H1 (cell line): ENCODE data around the gene NEK9. TPM values are rescaled to one million over a fixed set of nuclear protein-coding genes. Genes with fewer than 3 reads are reported as not detected.

Experiments
- CTCF ChIA-PET: fragments of 300-600 bp; sonication (Branson Sonifier 250); formaldehyde crosslinking; loops from one replicate; lab custom pipeline; 2021; ENCODE audit not compliant: partially characterized antibody; lab: Charles Lee
- POLR2A ChIA-PET: fragments of 300-600 bp; sonication (Branson Sonifier 250); formaldehyde crosslinking; loops from one replicate; lab custom pipeline; 2021; ENCODE audit warnings: inconsistent platforms; ENCODE audit not compliant: partially characterized antibody; lab: Charles Lee
- DNase-seq, 2 experiments: peaks; one replicate each; pipeline versions ENCODE4 v3.0.0 to v3.0.0-alpha.2; 2010 to 2022; ENCODE audit warnings: low spot score in 2 of 2, low read depth in 1 of 2, mixed read lengths in 1 of 2
- FAIRE-seq: peaks from 2 replicates; lab custom pipeline; 2011; peaks lifted over from hg19 to GRCh38; lab: Jason Lieb, UNC
- H2AFZ ChIP-seq: 2 replicates; pipeline ENCODE4 v1.8.1; 2012; ENCODE audit warnings: low read length, inconsistent platforms
- H2AK5ac ChIP-seq: 2 replicates; pipeline ENCODE4 v1.6.1; 2013; ENCODE audit warnings: low read depth, low read length
- H2BK120ac ChIP-seq: replicated peaks from 2 replicates; pipeline ENCODE3; 2013; ENCODE audit warnings: low read depth, low read length, inconsistent platforms
- H2BK12ac ChIP-seq: 2 replicates; pipeline ENCODE4 v1.6.1; 2013; ENCODE audit warnings: low read depth, low read length
- H2BK15ac ChIP-seq: 2 replicates; pipeline ENCODE4 v1.6.1; 2013; ENCODE audit warnings: low read length
- H2BK20ac ChIP-seq: 2 replicates; pipeline ENCODE4 v1.6.1; 2013; ENCODE audit warnings: low read length
- H2BK5ac ChIP-seq: 2 replicates; pipeline ENCODE4 v1.6.1; 2013; ENCODE audit warnings: low read depth, low read length
- H3K14ac ChIP-seq: 2 replicates; pipeline ENCODE4 v1.6.1; 2013; ENCODE audit warnings: inconsistent platforms; ENCODE audit not compliant: insufficient read length
- H3K18ac ChIP-seq: 2 replicates; pipeline ENCODE4 v1.6.1; 2013; ENCODE audit warnings: low read length; ENCODE audit errors: extremely low read depth
- H3K23ac ChIP-seq: 2 replicates; pipeline ENCODE4 v1.6.1; 2013; ENCODE audit warnings: inconsistent platforms; ENCODE audit not compliant: insufficient read length
- H3K23me2 ChIP-seq: 2 replicates; pipeline ENCODE4 v1.6.1; 2013; ENCODE audit warnings: low read depth, low read length
- H3K27ac ChIP-seq: 2 replicates; pipeline ENCODE4 v1.6.1; 2011; ENCODE audit warnings: low read depth, low read length, inconsistent platforms
- H3K27me3 ChIP-seq, 4 experiments: replicated peaks in 1 of 4; 1 replicate in 1 of 4; 2 replicates in 3 of 4; pipeline versions ENCODE4 v1.6.1 to v1.8.1; 2011 to 2013; ENCODE audit warnings: low read length in 3 of 4, mild to moderate bottlenecking in 3 of 4, inconsistent platforms in 2 of 4, mixed read lengths in 2 of 4, moderate library complexity in 1 of 4; ENCODE audit not compliant: control insufficient read depth in 3 of 4, insufficient read depth in 3 of 4; ENCODE audit errors: extremely low read depth in 1 of 4
- H3K36me3 ChIP-seq, 4 experiments: 2 replicates each; pipeline versions ENCODE4 v1.6.1 to v1.8.1; 2011 to 2013; ENCODE audit warnings: mild to moderate bottlenecking in 4 of 4, low read length in 3 of 4, moderate library complexity in 2 of 4, control low read depth in 1 of 4, inconsistent platforms in 1 of 4; ENCODE audit not compliant: insufficient read depth in 4 of 4, control insufficient read depth in 2 of 4
- H3K4ac ChIP-seq: replicated peaks from 2 replicates; pipeline ENCODE3; 2013; ENCODE audit warnings: low read length, low read depth, mixed read lengths, inconsistent platforms; ENCODE audit not compliant: insufficient read length
- H3K4me1 ChIP-seq, 4 experiments: replicated peaks in 1 of 4; 1 replicate in 1 of 4; 2 replicates in 3 of 4; pipeline versions ENCODE4 v1.6.1 to v1.8.1; 2011 to 2013; ENCODE audit warnings: low read length in 3 of 4, inconsistent platforms in 2 of 4, mixed read lengths in 1 of 4; ENCODE audit not compliant: insufficient read depth in 4 of 4, control insufficient read depth in 3 of 4
- H3K4me2 ChIP-seq, 2 experiments: 2 replicates each; pipeline versions ENCODE4 v1.6.1 to v1.8.1; 2011 to 2013; ENCODE audit warnings: low read depth in 2 of 2, low read length in 2 of 2, control low read depth in 1 of 2, inconsistent platforms in 1 of 2, mild to moderate bottlenecking in 1 of 2; ENCODE audit not compliant: insufficient read depth in 1 of 2
- H3K4me3 ChIP-seq, 4 experiments: fragments of 200-600, 300-600 bp in 1 of 4; sonication (generic), shearing (Covaris generic), sonication (Bioruptor Twin) in 1 of 4; 2 replicates each; pipeline versions ENCODE4 v1.5.1 to v1.8.1; 2011 to 2016; ENCODE audit warnings: low read length in 4 of 4, low read depth in 3 of 4, control low read depth in 2 of 4, inconsistent platforms in 2 of 4, mild to moderate bottlenecking in 2 of 4, mixed read lengths in 1 of 4, moderate library complexity in 1 of 4; ENCODE audit not compliant: insufficient read depth in 2 of 4; ENCODE audit errors: extremely low read depth in 1 of 4
- H3K56ac ChIP-seq: replicated peaks from 2 replicates; pipeline ENCODE3; 2013; ENCODE audit warnings: low read depth, mild to moderate bottlenecking, mixed read lengths, low read length, inconsistent platforms; ENCODE audit not compliant: insufficient read length
- H3K79me1 ChIP-seq: 2 replicates; pipeline ENCODE4 v1.6.1; 2013; ENCODE audit warnings: low read depth, low read length, control low read depth
- H3K79me2 ChIP-seq, 2 experiments: 2 replicates each; pipeline versions ENCODE4 v1.6.1 to v1.8.1; 2012 to 2013; ENCODE audit warnings: low read length in 2 of 2, mild to moderate bottlenecking in 2 of 2, inconsistent platforms in 1 of 2; ENCODE audit not compliant: insufficient read depth in 2 of 2, control insufficient read depth in 1 of 2
- H3K9ac ChIP-seq, 4 experiments: replicated peaks in 1 of 4; 1 replicate in 1 of 4; 2 replicates in 3 of 4; pipeline versions ENCODE4 v1.6.1 to v1.8.1; 2011 to 2013; ENCODE audit warnings: low read depth in 3 of 4, low read length in 3 of 4, control low read depth in 2 of 4, mild to moderate bottlenecking in 2 of 4, moderate library complexity in 2 of 4, inconsistent platforms in 1 of 4; ENCODE audit errors: extremely low read depth in 1 of 4
- H3K9me3 ChIP-seq, 2 experiments: 2 replicates each; pipeline versions ENCODE4 v1.6.1 to v1.8.1; 2012 to 2013; ENCODE audit warnings: mild to moderate bottlenecking in 2 of 2, moderate library complexity in 2 of 2, control low read depth in 1 of 2, inconsistent platforms in 1 of 2, low read depth in 1 of 2, low read length in 1 of 2, mixed read lengths in 1 of 2; ENCODE audit not compliant: insufficient read depth in 2 of 2
- H4K20me1 ChIP-seq, 2 experiments: replicated peaks in 1 of 2; 2 replicates each; pipeline versions ENCODE3 to v1.8.1; 2011 to 2013; ENCODE audit warnings: inconsistent platforms in 2 of 2, low read length in 2 of 2, mild to moderate bottlenecking in 1 of 2; ENCODE audit not compliant: insufficient read depth in 2 of 2, control insufficient read depth in 1 of 2
- H4K5ac ChIP-seq: 2 replicates; pipeline ENCODE4 v1.6.1; 2013; ENCODE audit warnings: low read length, low read depth, mixed read lengths, inconsistent platforms; ENCODE audit not compliant: insufficient read length
- H4K8ac ChIP-seq: 2 replicates; pipeline ENCODE4 v1.8.0; 2013; ENCODE audit warnings: mild to moderate bottlenecking, moderate library complexity, low read length, inconsistent platforms; ENCODE audit not compliant: insufficient read depth; ENCODE audit errors: extremely low read depth
- H4K91ac ChIP-seq: replicated peaks from 2 replicates; pipeline ENCODE3; 2013; ENCODE audit warnings: low read length, mixed read lengths, inconsistent platforms; ENCODE audit not compliant: insufficient read length
- ATF2 ChIP-seq: IDR thresholded peaks from 2 replicates; pipeline ENCODE4 v1.6.1; 2012; ENCODE audit warnings: low read length, inconsistent platforms
- CBX8 ChIP-seq: fragments of 300-800, 300-1000 bp; sonication (generic); IDR thresholded peaks from 2 replicates; pipeline ENCODE4 v1.7.1; 2016; ENCODE audit warnings: low read depth, low read length, borderline replicate concordance
- FOSL1 ChIP-seq: IDR thresholded peaks from 2 replicates; pipeline ENCODE4 v1.6.1; 2011; ENCODE audit warnings: mild to moderate bottlenecking, low read depth, low read length, moderate library complexity; ENCODE audit not compliant: insufficient read depth
- RXRA ChIP-seq: IDR thresholded peaks from 2 replicates; pipeline ENCODE4 v1.6.1; 2011; ENCODE audit warnings: low read depth, mild to moderate bottlenecking, low read length, moderate library complexity; ENCODE audit not compliant: insufficient read depth
- SIX5 ChIP-seq: IDR thresholded peaks from 2 replicates; pipeline ENCODE4 v1.6.1; 2011; ENCODE audit warnings: mild to moderate bottlenecking, low read depth, low read length
- TAF1 ChIP-seq: IDR thresholded peaks from 2 replicates; pipeline ENCODE4 v1.6.1; 2011; ENCODE audit warnings: mild to moderate bottlenecking, low read depth, low read length
- YY1 ChIP-seq: IDR thresholded peaks from 2 replicates; pipeline ENCODE4 v1.6.1; 2011; ENCODE audit warnings: low read depth, mild to moderate bottlenecking, low read length
- WGBS, 2 experiments: shearing (Covaris generic) in 1 of 2; methylation state at CpG; one replicate each; pipeline versions ENCODE4 v1.1.6 to v1.1.7; 2013 to 2015; ENCODE audit warnings: low lambda C conversion rate in 2 of 2, mixed read lengths in 2 of 2, inconsistent platforms in 1 of 2, low coverage in 1 of 2, missing lambda C conversion rate in 1 of 2; ENCODE audit not compliant: insufficient replicate concordance in 2 of 2, insufficient coverage in 1 of 2, insufficient read length in 1 of 2; ENCODE audit errors: extremely low coverage in 1 of 2, missing lambda C conversion rate in 1 of 2; 5-methylcytosine and 5-hydroxymethylcytosine counted together
- polyA plus RNA-seq, 7 experiments: library from polyadenylated mRNA; depleted of rRNA in 3 of 7; stranded (reverse) in 5 of 7; unstranded in 2 of 7; fragments of >200 nt in 5 of 7; fragments of 200-250 nt in 2 of 7; gene quantifications; 1 replicate in 5 of 7; 2 replicates in 1 of 7; 4 replicates in 1 of 7; pipeline versions ENCODE4 v1.2.1 to v1.2.3, GENCODE V29; 2011 to 2013; ENCODE audit warnings: missing spikeins in 2 of 7, mixed read lengths in 2 of 7
- total RNA-seq: library from RNA; stranded (reverse); fragmentation: NEBNext Ultra II Directional; extraction: Animal tissue kit (Norgen Biotek cat#: 25700); gene quantifications from 2 replicates; pipeline ENCODE4 v1.2.1, GENCODE V29; 2021

NEK9 gene
- total and polyA plus RNA-seq, 2 of the 8 experiments (the other 6 are each of a cell fraction or from before 2014, with no cell fraction given), result 16.0 to 43.6 TPM

GRCh38 chr14:75120541-75121291 is 6.1 kb downstream of the NEK9 start:
- H3K79me2 ChIP-seq, result peaks cover 0 to 4% of the 10 kb centered on the region in 2 experiments; a peak in 2 of 4 replicates
- no peak overlapping the region for H3K4me2 ChIP-seq
- H3K36me3 ChIP-seq, result peaks cover 8 to 24% (median 15%) of the 10 kb centered on the region in 4 experiments
- no peak for TF ChIP-seq YY1
- no peak for TF ChIP-seq RXRA
- TF ChIP-seq FOSL1, result no peak
- no peak for TF ChIP-seq ATF2
- no peak for TF ChIP-seq SIX5
- TF ChIP-seq TAF1, result no peak
- no peak for TF ChIP-seq CBX8
- TF ChIP-seq, all 59 proteins: peak for 0
- H3K18ac ChIP-seq, result no peak overlapping the region
- H3K23ac ChIP-seq, result no peak overlapping the region
- ChIA-PET POLR2A (interaction anchor here (1.0 kb wide), 1 partner anchor 13 kb away, joined by 3 read pairs; no protein-coding TSS in a partner anchor), CTCF (interaction anchor here (0.8 to 0.9 kb wide), 3 partner anchors 17 to 1201 kb away, joined by 3 to 4 read pairs (median 3); no protein-coding TSS in a partner anchor)
- no peaks in the 10 kb centered on the region for H4K20me1 ChIP-seq
- H4K8ac ChIP-seq, result no peak overlapping the region
- no peak overlapping the region for H3K27ac ChIP-seq
- 89% methylated on average over 3 of the region's 3 CpGs; no CpG with 5 or more reads in 1 of the 2 experiments for WGBS, 2 experiments
- H2BK120ac ChIP-seq, result no peak overlapping the region
- no peaks in the 10 kb centered on the region for H3K27me3 ChIP-seq
- no peaks in the 10 kb centered on the region for H3K4me1 ChIP-seq
- no peaks in the 10 kb centered on the region for H3K9me3 ChIP-seq
- H2BK5ac ChIP-seq, result no peak overlapping the region
- H3K9ac ChIP-seq, result no peak overlapping the region
- H3K14ac ChIP-seq, result no peak overlapping the region
- FAIRE-seq (no peak), DNase-seq (no peak)
- H3K4me3 ChIP-seq, result no peak overlapping the region
- no peak overlapping the region for H3K56ac ChIP-seq
- H3K23me2 ChIP-seq, result no peaks in the 10 kb centered on the region
- H2BK12ac ChIP-seq, result no peak overlapping the region
- H4K5ac ChIP-seq, result no peak overlapping the region
- H4K91ac ChIP-seq, result no peak overlapping the region
- H2AK5ac ChIP-seq, result no peak overlapping the region
- no peak overlapping the region for H2BK20ac ChIP-seq
- H3K4ac ChIP-seq, result no peak overlapping the region
- no peaks in the 10 kb centered on the region; the same call in none of the 2 replicates for H3K79me1 ChIP-seq
- no peak overlapping the region for H2BK15ac ChIP-seq
- H2AFZ ChIP-seq, result no peak overlapping the region
